GM13977 (cell line): ENCODE measurements around the gene KCNIP3.

Source experiments
- DNase-seq: peaks from one replicate; pipeline ENCODE4 v3.0.0; 2012; ENCODE audit warnings: low spot score
- CTCF ChIP-seq: IDR thresholded peaks from 2 replicates; pipeline ENCODE4 v1.5.1; 2012; ENCODE audit warnings: mild to moderate bottlenecking, control low read depth; ENCODE audit not compliant: insufficient read depth; ENCODE audit errors: extremely low read depth, missing control alignments
- in situ Hi-C: fragments of 300-500 bp; cut with MboI; formaldehyde crosslinking; loops from one replicate; pipeline ENCODE4 v1.12.0; 2022; ENCODE audit warnings: low sequenced_read_pairs, low pct_unique_long_range_greater_than_20kb, mixed read lengths, inconsistent platforms; ENCODE audit not compliant: unreplicated experiment

Gene KCNIP3

GRCh38 chr2:95299961-95300360 is 2.8 kb downstream of the KCNIP3 start:
- in situ Hi-C loops: no loop called here
- no peak for DNase-seq
- TF ChIP-seq CTCF: no peak

GRCh38 chr2:95300450-95300849 is 3.3 kb downstream of the KCNIP3 start:
- no peak for TF ChIP-seq CTCF
- in situ Hi-C loops: no loop called here
- no peak for DNase-seq

DNA sequence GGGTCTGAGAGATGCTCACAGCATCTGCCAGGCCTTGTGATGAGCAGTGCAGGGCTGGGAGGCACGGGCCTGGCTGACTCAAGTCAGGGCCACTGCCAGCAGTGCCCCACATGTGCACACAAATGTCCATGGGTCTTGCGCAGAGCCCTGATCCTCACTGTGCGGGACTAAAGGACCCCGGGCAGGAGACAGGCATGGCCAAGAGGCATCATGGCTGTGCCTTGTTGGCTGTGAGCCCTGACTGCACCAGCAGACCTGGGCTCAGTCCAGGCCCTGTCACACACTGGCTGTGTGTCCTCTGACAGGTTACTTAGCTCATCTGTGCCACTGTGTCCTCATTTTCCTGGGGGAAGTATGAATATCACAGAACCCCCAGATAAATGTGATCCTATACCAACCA is 4.0 kb downstream of the KCNIP3 start:
- in situ Hi-C loops: no loop called here
- no peak for DNase-seq
- no peak for TF ChIP-seq CTCF

DNA sequence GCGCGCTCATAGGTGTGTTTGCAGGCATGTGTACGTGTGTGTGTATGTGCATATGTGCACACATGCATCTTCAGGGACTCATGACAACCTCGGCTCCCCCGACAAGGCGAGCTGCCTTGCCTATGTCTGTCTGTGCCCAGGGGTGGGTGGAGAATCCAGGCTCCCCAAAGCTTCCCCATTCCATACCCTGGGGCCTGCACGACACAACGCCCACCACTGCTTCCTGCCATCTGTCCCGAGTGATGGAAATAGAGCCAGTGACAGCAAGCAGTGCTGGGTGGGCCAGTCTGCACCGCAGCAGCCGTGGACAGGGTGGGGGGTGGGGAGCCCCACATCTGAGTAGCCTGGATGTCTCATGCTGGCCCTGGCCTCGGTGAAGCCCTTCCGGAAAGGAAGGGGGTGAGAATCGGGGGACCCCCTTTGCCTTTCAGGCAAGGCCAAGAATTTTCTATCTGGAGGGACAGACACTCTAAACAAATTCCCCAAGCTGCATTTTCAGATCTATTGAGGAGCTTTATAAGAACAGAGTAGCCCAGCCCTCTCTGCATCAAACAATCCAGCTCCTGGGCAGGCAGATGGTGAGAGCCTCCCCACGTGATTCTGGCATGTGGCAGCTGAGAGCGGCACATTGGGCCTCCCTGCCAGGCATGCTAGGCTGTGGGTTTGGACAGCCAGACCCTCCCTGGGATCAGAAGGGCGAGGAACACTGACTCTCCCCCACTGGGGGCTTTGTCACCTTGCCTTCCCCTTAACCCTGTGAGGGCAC is 4.9 kb downstream of the KCNIP3 start:
- DNase-seq: no peak
- TF ChIP-seq CTCF: no peak
- in situ Hi-C loops: no loop called here

DNA sequence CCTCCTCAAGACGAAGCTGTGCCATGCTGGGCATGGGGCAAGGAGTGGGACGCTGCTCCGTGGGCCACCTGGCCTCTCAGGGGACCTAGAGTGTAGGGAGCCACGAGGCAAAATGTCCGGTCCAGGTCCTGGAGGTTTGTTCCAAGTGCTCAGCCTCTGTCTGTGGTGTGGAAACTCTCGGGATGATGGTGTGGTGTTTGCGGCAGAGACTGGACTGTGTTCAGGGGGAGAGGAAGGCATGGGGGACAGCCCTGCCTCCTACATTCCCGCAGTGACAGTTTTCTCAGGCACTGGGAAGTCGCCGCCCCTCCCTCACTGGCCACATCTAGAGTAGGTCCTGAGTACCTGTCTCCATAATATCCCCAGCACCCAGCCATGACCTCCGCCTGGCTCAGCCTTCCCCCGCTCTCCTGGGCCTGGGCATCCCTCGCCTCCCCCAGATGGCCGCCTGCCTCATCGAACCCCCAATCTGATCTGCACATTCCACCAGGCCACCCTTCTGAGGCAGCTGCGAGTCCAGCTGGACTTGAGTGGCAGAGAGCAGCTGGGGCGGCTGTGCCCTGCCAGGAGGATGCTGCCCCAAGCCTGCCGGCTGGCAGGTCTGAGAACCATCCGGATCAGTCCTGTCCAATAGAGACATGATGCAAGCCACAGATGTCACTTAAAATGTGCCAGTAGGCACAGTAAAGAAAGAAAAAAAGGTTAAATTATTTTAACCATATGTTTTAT is 6.2 kb downstream of the KCNIP3 start:
- in situ Hi-C loops: no loop called here
- no peak for DNase-seq
- no peak for TF ChIP-seq CTCF

- no peak for TF ChIP-seq CTCF
- in situ Hi-C loops: no loop called here
- no peak for DNase-seq
Observed at GRCh38 chr2:95305380-95306061, 8.4 kb downstream of the KCNIP3 start.
